ENCODE data around the gene C11orf71.
A peak's percentile ranks its signal among the peaks of the same experiment; 100 is the strongest.

C11orf71 gene

DNA sequence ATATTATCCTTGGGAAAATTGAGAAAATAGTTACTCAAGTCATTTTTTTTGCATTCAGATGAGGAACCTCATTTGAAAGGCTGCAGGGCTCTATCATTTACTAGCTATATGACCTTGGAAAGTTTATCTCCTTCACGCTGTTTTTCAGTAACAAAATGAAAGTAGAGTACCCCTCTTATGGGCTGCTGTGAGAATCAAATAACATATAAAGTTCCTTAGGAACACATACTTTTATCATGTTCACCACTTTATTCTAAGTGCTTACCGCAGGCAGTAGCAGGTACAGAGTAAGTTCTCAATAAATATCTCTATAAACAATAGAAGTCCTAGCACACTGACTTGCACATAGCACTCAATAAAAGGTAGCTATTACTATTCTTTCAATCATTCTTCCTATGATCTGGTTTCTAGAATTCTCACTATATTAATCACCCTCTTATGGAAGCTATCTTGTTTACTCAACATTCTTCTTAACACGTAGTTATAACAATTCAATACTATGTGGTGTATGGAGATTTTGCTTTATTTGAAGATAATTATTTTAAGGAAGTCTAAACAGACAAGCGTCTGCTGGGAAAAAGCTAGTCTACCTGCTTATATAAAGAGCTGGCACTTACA, 1.9 kb downstream of the C11orf71 start:
- no peak for DNase-seq

DNA sequence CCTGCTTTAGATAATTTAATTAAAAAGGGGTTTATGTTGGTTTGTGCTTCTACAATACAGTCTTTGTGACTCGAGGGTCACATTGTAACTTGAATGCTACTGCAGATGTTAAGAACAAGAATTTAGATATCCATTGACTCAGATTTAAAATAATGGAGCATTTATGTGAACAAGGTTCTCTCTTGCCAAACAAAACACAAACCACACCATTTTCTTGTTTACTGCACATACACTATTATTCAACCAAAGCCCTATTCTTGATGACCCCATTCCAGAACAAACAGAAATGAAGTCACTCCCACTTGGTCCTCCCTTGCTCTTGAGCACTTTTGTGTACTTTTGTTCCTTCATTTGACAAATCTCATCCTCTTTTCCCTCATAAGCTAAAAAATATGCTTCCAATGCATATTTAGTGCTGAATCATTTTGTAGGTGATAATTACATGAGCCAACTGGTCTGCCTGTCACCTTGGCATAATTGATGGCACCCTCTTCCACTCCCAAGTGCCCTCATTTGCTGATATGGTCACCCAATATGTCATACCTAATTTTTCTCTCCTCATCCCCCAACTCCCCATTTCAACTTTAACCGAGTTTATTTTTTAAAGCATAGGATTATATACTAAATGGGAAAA, 2.8 kb downstream of the C11orf71 start:
- DNase-seq: no peak

DNA sequence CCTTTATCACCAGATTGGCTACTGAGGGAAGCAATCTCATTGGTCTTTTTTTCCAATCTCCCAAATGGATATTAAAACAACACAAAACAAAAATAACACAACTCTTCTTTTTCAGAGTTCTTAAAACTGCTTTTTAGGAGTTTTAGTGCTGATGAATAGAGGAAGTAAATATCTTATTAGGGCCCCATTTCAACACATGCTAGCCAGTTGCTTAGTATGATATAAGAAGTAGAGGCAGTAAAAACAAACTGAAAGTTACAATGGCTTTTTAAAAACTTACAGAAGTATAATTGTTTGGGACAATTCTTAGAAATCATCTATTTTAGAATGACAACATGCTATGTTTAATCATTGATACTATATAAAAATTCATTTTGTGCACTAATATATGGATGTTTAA, 3.4 kb downstream of the C11orf71 start:
- no peak for DNase-seq

DNA sequence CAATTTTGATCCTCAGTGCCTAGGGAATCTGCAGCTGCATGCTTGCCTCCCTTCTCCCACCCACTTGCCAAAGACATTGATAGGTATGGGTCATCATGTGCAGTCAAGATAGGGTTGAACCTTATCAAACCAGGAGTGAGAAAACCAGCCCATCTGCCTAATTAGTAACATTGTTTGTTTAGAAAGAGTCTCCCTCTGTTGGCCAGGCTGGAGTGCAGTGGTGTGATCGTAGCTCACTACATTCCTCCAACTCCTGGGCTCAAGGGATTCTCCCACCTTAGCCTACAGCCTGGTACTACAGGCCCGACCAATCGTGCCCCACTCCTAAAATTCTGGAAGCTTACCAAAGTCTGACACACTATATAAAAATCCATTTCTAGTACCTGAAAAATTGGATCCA, 4.6 kb downstream of the C11orf71 start:
- no peak for DNase-seq

DNA sequence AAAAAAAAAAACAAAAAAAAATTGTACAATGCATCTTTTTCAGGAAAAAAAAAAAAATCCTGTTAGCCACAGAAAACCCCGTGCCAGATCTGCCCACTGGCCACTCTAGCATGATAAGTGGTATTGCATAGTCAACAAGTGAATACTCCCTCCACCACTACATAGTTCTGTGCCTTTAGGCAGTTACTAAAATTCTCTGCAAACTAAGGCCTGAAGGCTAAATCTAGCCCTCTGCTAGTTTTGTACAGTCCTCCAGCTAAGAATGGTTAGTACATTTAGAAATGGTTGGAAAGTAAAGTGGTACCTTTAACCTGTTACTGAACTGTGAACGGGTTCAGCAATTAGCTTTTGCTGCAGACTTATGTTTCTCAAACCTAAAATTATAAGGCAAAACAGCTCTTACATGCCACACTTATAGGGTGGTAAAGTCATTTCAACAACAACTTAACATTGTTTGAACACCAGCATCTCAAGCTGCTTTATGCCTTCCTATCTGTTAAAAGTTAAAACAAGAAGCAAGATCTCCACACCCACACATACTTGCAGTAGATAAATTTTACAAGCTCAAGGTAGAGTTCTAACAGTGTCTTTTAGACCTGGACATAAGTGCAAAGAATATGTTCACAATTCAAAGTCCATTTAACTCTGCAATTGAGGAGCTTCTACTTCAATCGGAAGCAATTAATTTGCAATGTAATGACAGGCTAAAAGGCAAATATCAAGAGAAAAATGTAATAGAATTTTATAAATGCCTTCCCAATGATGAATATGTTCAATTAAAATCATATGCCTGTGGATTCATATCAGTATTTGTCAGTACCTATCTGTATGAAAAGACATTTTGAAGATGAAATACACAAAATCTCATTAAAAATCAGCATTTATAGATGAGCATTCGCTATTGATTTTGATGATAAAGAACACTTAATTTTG, 7.3 kb downstream of the C11orf71 start:
- DNase-seq: no peak

DNA sequence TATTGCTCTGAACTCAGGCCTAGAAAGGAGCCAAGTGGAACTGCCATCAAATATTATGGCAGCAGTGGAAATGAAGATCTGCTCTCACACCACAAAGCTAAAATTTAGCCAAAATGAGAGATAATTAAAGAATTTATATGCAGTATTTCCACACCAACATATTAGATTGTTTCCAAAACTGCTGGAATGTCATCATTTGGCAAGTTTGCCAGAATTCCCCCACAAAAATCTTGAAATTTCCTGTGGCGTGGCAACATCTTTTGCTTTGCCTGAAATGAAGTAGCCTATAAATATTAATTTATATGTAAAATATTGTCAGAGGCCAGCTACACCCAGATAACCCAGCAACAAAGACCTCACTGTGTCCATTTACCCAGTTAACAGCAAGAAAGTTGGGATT, 13.8 kb downstream of the C11orf71 start:
- DNase-seq: no peak

DNA sequence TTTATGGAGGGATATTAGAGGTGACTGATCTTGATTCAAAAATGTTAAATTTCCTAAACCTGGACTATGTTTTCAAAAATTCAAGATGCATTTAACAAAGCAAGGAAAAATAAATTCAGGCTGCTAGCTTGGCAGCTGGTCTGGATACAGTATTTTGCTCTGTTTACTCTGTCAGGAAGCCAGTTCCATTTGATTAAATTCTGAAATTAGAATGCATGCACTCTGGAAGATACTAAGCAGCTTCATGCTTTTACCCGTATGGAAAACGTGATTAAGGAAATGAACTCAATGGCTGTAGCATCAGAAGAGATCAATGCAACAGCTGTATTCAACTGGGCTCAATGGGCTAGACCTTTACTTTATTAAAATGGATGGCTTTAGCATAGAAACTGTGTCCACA, 14.2 kb downstream of the C11orf71 start:
- no peak for DNase-seq

DNA sequence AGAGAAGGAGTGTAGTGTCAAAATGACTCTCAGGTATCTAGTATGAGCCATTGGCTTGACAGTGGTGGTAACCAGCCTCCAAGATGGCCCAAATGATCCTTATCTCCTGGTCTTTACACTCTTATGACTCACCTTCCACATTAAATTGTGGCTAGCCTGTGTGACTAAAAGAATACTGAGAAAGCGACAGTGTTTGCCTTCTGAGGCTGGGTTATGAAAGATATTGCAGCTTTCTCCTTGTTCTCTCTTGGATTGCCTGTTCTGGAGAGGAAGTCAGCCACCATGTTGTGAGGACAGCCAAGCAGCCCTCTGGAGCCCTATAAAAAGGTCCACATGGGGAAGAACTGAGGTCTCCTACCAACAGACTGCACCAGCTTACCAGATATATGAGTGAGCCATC, 15.8 kb downstream of the C11orf71 start:
- DNase-seq: peak; percentile 8

DNA sequence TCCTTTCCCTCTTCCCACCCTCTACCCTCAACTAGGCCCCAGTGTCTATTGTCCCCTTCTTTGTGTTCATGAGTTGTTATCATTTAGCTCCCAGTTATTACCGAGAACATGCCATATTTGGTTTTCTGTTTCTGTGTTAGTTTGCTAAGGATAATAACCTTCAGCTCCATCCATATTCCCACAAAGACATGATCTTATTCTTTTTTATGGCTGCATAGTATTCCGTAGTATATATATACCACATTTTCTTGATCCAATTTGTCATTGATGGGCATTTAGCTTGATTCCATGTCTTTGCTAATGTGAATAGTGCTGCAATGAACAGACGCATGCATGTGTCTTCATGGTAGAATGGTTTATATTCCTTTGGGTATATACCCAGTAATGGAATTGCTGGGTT, 17.8 kb downstream of the C11orf71 start:
- no peak for DNase-seq

DNA sequence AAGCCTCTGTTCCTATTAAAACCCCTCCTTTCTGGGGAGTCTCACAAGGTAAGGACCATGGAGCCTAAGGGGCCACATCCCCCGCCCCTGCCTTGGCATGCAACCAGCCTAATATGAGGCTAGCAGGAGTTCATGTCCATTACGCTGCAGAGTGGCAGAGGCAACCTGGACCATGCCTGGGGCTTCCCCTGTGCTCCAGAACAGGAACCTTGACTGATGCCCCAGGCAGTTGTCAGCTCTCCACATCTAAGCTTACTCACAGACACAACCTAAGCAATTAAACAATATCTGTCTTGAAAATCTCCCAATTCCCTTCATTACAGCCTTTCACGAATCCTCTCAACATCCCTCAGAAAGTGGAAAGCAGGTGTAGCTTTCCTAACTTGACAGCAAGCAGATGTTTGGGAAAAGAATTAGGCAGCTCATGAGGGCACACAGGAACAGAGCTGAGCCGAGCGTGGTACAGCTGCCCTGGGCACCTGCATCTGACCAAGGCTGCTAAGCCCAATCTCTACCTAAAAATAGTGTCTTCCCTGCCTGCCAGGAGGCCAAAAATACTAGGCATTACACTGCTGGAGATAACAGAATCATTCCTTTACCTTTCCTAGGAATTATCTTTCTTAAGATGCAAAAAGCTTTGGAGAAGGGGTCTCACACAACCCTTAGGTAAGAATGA, 20.8 kb downstream of the C11orf71 start:
- DNase-seq: no peak

DNA sequence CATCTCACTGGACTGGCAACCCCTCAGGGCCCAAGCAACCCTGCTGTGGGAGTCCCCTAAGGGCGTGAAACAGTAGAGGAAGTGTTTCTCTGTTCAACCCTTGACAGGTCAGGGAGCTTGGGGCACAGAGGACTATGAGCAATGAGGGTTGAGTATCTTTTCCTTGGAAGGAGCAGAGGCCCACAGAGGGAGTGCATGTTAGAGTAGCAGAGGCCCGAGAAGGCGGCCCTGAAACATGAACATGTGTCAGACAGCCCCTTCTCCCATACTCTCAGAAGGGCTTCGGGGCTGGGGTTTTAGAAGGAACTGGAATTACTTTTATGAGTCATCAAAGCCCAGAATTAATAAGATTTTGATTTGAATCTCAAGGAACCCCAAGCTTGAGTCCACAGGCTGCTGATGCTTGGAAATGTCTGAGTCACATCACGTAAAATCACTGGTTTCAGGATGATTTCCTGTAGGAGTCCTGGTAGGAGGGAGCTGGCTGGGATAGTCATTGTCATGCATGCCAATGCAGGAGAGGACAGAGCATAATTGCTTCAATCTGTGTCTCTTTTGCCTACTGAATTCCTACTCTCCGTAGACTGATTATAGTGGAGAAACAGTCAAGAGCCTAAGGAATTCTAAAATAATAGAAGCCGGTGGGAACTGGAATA, 22.6 kb downstream of the C11orf71 start:
- DNase-seq: no peak

DNA sequence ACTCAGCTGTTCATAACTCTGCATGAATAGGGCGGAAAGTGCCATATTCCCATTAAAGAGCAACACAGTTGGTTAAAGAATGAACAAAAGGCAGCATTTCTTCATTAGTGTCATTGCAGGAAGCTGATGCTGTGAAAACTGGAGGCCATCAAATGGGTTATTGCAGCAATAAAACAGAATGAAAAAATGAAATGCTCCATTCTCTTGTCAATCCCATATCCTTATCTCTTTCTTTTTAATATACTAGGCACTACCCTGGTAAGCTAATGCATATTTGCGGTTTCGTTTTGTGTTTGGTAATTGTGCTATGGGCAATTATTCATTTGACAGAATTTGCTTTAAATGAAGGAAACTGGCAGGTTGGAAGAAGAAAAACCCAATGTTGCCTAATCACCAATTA, 25.3 kb downstream of the C11orf71 start:
- no peak for DNase-seq

DNA sequence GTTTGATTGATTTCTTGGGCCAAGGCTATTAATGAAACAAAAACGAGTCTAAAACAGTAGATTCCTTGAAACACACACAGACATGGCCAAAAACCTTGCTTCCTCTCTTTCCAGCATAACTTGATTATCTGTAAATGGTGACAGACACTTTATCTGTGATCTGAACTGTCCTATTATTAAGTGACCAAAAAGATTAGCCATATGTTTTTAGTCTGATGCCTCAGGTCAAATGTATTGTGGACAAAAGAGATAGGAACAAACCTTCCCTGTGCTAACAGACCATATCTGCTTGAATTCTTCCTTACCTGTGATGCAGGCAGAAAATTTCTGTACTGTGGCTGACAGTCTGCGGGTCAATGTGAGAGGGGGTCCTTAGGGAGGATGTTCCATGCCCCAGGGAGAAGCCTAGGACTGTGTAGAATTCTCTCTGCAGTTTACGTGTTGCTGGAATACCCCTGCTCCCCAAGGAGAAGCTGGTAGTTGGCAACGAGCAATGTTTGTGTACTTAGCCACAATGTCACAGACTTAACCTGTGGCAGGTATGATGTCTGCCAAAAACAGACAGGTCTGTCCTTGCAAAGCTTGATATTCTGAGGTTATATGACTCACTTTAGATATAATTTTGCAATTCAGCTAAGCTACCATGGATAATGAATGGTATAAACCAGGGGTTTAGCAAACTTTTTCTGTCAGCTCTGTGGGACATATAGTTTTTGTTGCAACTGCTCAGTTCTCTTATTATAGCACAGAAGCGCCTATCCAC, 31.2 kb downstream of the C11orf71 start:
- no peak for DNase-seq

DNA sequence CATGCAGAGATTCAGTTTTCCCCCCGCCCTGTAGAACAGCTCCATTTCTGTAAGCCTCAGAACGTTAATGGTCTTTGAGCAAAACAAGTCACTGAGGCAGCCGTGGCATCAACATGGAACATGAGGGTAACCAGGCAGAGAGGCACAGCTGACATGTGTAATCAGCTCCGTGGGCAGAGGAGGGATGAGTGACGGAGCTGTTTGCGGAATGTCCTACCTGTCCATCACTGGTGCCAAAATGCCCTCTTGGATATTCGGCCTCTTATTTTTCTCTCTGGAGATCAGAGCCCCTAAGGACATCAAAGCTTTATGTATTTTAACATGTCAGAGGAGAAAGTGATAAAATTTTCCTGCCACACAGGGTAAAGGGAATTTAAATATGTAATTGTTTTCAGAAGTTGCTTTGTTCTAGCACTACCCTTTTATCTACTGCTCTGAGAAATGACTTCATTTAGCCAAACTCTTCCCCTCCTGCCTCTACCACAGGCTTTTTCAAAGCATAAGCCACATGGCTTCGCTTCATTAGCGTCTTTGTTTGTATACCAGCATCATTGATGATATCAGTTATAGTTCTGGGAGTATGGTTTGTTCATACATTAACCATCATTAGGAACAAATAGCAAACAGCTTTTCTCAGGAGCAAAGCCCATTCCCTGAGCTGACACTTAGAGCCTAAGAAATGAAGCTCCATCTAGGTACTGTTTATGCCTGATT, 32.9 kb downstream of the C11orf71 start:
- no peak for DNase-seq

DNA sequence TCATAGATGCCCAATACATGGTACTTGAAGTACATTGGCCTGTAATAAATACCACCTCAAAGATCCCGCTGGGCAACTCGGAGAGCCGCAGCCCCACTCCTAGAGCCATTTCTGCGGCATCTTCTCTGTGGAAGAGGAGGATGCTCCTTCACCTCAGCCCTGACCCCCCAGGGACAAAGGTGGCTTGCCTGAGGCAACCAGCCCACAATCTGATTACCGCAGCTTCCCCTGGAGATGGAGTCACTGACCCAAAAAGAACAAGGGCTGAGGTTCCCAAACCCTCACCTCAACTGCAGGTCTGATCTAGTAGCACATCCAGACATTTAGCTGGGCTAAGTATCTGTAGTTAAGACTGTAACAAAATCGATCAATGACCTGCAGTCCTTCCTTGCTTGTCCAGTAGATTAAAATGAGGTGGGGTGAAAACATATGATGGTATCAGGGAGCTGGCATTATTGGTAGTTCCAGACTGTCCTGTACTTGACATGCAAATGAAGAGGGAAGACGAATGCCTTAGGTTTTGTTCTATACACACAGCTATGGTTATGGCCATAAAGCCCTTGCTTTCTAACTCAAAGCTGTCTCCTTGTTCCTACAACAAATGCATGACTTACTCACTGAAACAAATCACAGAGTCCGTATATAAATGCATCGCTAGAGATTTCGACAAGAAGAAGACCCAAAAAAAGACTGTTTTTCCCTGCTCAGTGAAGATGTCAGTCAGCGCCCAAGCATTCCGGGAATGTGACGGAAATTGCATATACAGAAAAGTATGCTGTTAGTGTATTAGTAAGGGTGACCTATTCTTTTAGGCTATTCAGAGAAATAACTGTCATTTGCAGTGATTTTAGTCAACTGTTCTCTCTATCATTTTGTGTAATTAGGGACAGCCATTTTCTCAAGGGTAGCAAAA, 33.7 kb downstream of the C11orf71 start:
- no peak for DNase-seq

DNA sequence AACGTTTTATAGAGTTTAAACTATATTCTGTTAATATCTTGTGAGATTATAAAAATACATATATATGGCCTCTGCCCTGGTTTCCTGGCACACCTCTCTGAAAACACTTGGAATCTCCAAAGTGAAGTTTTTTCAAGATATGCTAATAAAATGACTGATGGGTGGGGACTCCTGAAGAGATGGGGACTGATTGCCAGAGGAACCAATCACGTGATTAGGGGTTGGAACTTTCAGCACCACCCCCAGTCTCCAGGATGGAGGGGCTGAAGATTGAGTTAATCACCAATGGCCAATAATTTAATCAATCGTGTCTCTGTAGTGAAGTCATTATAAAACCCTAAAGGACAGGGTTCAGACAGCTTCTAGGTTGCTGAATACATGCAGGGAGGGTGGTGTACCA, 37.4 kb downstream of the C11orf71 start:
- no peak for DNase-seq

DNA sequence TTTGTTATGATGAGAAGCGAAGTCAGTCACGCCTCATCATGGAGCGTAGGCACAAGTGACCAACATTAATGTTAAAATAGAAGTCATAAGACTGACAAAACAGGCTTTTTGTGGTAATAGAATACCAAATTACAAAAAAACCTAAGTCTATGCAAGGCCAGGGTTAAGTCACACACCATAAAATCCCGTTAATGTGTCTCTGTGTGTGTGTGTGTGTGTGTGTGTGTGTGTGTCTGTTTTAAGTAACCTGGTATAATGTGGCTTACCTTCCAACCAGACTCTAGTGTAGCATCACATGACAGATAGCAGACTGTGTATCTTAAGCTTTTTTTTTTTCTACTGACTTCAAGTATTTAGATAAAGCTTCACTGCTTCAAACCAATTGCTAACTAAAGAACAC, 38.0 kb downstream of the C11orf71 start:
- DNase-seq: no peak

DNA sequence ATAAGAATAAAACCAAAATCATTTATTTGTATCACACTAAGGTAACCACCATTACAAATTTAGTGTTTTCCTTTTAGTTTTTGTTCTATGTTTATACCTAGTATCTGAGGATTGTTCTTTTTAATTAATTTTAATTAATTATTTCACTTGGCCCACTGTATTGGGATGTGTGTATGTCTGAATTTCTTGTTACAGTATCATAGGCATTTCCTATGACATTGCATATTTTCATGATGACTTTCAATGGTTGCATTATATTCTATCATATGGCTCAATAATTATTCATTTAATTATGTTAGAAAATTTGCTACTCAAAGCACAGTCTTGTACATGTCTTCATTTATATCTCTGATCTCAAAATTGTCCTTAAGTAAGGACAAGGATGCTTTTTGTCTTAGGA, 41.0 kb downstream of the C11orf71 start:
- no peak for DNase-seq

DNA sequence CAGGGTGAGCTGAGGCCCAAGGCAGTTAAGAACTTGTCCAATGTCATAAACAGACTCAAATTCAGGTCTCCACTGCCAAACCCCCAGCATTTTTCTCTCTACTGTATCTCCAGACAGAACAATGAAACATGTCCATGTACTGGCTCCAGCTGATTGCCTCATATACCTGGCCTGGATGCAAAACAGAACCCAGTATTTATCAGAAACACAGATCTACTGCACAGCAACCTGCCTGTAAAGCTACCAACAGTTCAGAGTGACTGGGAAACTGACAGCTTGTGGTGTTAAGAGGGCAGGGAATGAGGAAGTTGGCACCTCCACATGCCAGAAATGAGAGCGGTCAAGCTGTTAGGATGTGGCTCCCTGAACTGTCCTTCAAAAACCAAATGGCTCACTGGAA, 41.6 kb downstream of the C11orf71 start:
- DNase-seq: no peak

DNA sequence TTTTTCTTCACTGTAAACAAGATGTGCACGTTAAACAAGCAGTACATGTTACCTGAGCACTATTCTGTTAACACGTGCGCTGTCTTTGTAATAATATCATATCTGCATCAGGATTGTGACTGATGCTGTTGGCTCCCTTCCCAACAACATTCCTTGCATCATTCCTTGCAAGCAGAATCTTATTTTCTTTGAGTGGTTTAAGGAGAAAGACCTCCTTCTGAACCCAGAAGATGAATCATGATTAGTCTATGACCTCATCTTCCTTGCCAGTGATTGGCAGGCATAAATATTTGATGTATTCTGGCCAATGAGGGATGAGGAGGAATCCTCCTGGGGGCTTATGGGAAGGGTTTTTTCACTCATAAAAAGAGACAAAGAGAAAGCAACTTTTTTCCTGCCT, 46.2 kb downstream of the C11orf71 start:
- DNase-seq: no peak

Data from activated CD4-positive, alpha-beta T cell treated with anti-CD3 and anti-CD28 coated beads, Interleukin-2, amount 50 U/mL, for 16 hours (primary cell).